ENCODE measurements around the gene TPGS1.

The TPGS1 gene

GRCh38 chr19:494171-495080 lies 12.9 kb upstream of the TPGS1 start:
- TF ChIP-seq FOXM1 (IDR thresholded peaks at IDR 0.05; ENCODE audit: borderline replicate concordance, low read depth), result no peak
- TF ChIP-seq ZBTB7A (IDR thresholded peaks at IDR 0.05; ENCODE audit: low read depth), result no peak; the same call in 1 of the 2 replicates

- TF ChIP-seq CREB1 (IDR thresholded peaks at IDR 0.05; ENCODE audit: low read depth) (no peak), USF1 (IDR thresholded peaks at IDR 0.05) (no peak), ZBTB7A (IDR thresholded peaks at IDR 0.05; ENCODE audit: low read depth) (no peak)
Observed at GRCh38 chr19:495081-495401, 12.3 kb upstream of the TPGS1 start.

GRCh38 chr19:495402-496111 lies 11.7 kb upstream of the TPGS1 start:
- no peak for TF ChIP-seq TCF12 (IDR thresholded peaks at IDR 0.05; ENCODE audit: low read depth)
- TF ChIP-seq USF1 (IDR thresholded peaks at IDR 0.05), result no peak
- peak; percentile 52; the same call in 1 of the 2 replicates for TF ChIP-seq EGR1 (IDR thresholded peaks at IDR 0.05)
- no peak for TF ChIP-seq CREB1 (IDR thresholded peaks at IDR 0.05; ENCODE audit: low read depth)
- TF ChIP-seq TAF1 (IDR thresholded peaks at IDR 0.05; ENCODE audit: low read depth), result no peak
- TF ChIP-seq CEBPB (IDR thresholded peaks at IDR 0.05), result no peak
- no peak for TF ChIP-seq TEAD4 (IDR thresholded peaks at IDR 0.05)
- TF ChIP-seq FOXM1 (IDR thresholded peaks at IDR 0.05; ENCODE audit: borderline replicate concordance, low read depth), result no peak
- TF ChIP-seq REST (IDR thresholded peaks at IDR 0.05; ENCODE audit: low read depth), result no peak
- TF ChIP-seq EP300 (IDR thresholded peaks at IDR 0.05; ENCODE audit: borderline replicate concordance), result no peak
- no peak for TF ChIP-seq YY1 (IDR thresholded peaks at IDR 0.05; ENCODE audit: low read depth)
- TF ChIP-seq NFIC (IDR thresholded peaks at IDR 0.05), result no peak
- TF ChIP-seq MAX (IDR thresholded peaks at IDR 0.05), result no peak
- peak; percentile 88; the same call in 1 of the 2 replicates for TF ChIP-seq ZBTB7A (IDR thresholded peaks at IDR 0.05; ENCODE audit: low read depth)
- peak; percentile 21; the same call in 1 of the 2 replicates for TF ChIP-seq RAD21 (IDR thresholded peaks at IDR 0.05; ENCODE audit: low read depth)

- TF ChIP-seq TEAD4 (IDR thresholded peaks at IDR 0.05) (no peak), TCF12 (IDR thresholded peaks at IDR 0.05; ENCODE audit: low read depth) (no peak), RAD21 (IDR thresholded peaks at IDR 0.05; ENCODE audit: low read depth) (no peak), YY1 (IDR thresholded peaks at IDR 0.05; ENCODE audit: low read depth) (no peak), EP300 (IDR thresholded peaks at IDR 0.05; ENCODE audit: borderline replicate concordance) (no peak), NFIC (IDR thresholded peaks at IDR 0.05) (no peak), ZBTB7A (IDR thresholded peaks at IDR 0.05; ENCODE audit: low read depth) (no peak), CEBPB (IDR thresholded peaks at IDR 0.05) (no peak), EGR1 (IDR thresholded peaks at IDR 0.05) (no peak), REST (IDR thresholded peaks at IDR 0.05; ENCODE audit: low read depth) (no peak), USF1 (IDR thresholded peaks at IDR 0.05) (no peak), FOXM1 (IDR thresholded peaks at IDR 0.05; ENCODE audit: borderline replicate concordance, low read depth) (no peak), TAF1 (IDR thresholded peaks at IDR 0.05; ENCODE audit: low read depth) (no peak), MAX (IDR thresholded peaks at IDR 0.05) (no peak), CREB1 (IDR thresholded peaks at IDR 0.05; ENCODE audit: low read depth) (no peak)
Observed at GRCh38 chr19:496112-496665, 11.1 kb upstream of the TPGS1 start, which contains the start of gene MADCAM1. Gene MADCAM1 (plus strand): TSS chr19:496486. CDS start chr19:496500, 14 bp downstream.

GRCh38 chr19:496986-497385 lies 10.3 kb upstream of the TPGS1 start:
- no peak for TF ChIP-seq MAX (IDR thresholded peaks at IDR 0.05)
- TF ChIP-seq USF1 (IDR thresholded peaks at IDR 0.05), result no peak
- no peak for TF ChIP-seq CREB1 (IDR thresholded peaks at IDR 0.05; ENCODE audit: low read depth)
- no peak for TF ChIP-seq ZBTB7A (IDR thresholded peaks at IDR 0.05; ENCODE audit: low read depth)
- no peak for TF ChIP-seq TCF12 (IDR thresholded peaks at IDR 0.05; ENCODE audit: low read depth)
- TF ChIP-seq RAD21 (IDR thresholded peaks at IDR 0.05; ENCODE audit: low read depth), result no peak
- TF ChIP-seq NFIC (IDR thresholded peaks at IDR 0.05), result no peak
- no peak for TF ChIP-seq YY1 (IDR thresholded peaks at IDR 0.05; ENCODE audit: low read depth)
- no peak for TF ChIP-seq TEAD4 (IDR thresholded peaks at IDR 0.05)
- no peak for TF ChIP-seq CEBPB (IDR thresholded peaks at IDR 0.05)
- no peak for TF ChIP-seq EGR1 (IDR thresholded peaks at IDR 0.05)
- no peak for TF ChIP-seq REST (IDR thresholded peaks at IDR 0.05; ENCODE audit: low read depth)
- no peak for TF ChIP-seq TAF1 (IDR thresholded peaks at IDR 0.05; ENCODE audit: low read depth)
- TF ChIP-seq FOXM1 (IDR thresholded peaks at IDR 0.05; ENCODE audit: borderline replicate concordance, low read depth), result no peak
